Epithelial cell of proximal tubule (primary cell): Measurements from ENCODE around the gene SPOCK1. TPM values are rescaled to one million over a fixed set of nuclear protein-coding genes. Genes with fewer than 3 reads are reported as not detected.

Source experiments
- DNase-seq: peaks from one replicate; pipeline ENCODE4 v3.0.0-alpha.2; 2011; ENCODE audit warnings: low read depth
- H3K4me3 ChIP-seq: 2 replicates; pipeline ENCODE4 v1.5.1; 2011; ENCODE audit warnings: low read depth, mild to moderate bottlenecking, low read length
- CTCF ChIP-seq: conservative IDR thresholded peaks from 2 replicates; pipeline ENCODE4 v1.5.1; 2012; ENCODE audit warnings: low read depth, mild to moderate bottlenecking, low read length
- total RNA-seq: library from RNA; depleted of rRNA; stranded (reverse); fragments of >200 nt; gene quantifications from 2 replicates; pipeline ENCODE4 v1.2.3, GENCODE V29; 2015

SPOCK1 gene
- total RNA-seq, 1 donor from 2014 or later = 31.4 TPM

GRCh38 chr5:137004279-137004678 lies 494.8 kb downstream of the SPOCK1 start:
- TF ChIP-seq CTCF = no peak
- DNase-seq = no peak
- H3K4me3 ChIP-seq = no peak overlapping the region

GRCh38 chr5:137001026-137001569 lies 498.0 kb downstream of the SPOCK1 start:
- no peak overlapping the region for H3K4me3 ChIP-seq
- TF ChIP-seq CTCF = no peak
- no peak for DNase-seq

DNA sequence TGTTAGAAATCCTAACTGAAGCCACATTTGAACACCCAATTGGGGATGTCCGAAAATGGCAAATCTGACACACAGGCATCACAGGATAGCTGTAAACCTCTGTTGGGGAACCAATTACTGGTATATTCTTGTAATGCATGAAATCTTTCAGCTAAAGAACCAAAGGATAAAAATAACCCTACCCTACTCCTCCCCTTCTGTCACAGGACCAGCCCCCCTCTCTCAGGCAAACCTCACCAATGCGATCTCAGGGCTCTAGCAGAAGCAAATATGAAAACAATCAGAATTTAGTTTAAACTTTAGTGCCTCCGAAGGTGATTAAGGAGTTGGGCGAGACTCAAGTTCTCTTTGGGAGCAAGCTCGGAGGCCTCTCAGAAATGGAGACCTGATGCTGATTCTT lies 499.3 kb downstream of the SPOCK1 start:
- no peak for TF ChIP-seq CTCF
- no peak for DNase-seq
- H3K4me3 ChIP-seq = no peak overlapping the region

- no peak for DNase-seq
- TF ChIP-seq CTCF = no peak
- no peak overlapping the region for H3K4me3 ChIP-seq
Measured at GRCh38 chr5:136998854-136999357, 500.2 kb downstream of the SPOCK1 start.

DNA sequence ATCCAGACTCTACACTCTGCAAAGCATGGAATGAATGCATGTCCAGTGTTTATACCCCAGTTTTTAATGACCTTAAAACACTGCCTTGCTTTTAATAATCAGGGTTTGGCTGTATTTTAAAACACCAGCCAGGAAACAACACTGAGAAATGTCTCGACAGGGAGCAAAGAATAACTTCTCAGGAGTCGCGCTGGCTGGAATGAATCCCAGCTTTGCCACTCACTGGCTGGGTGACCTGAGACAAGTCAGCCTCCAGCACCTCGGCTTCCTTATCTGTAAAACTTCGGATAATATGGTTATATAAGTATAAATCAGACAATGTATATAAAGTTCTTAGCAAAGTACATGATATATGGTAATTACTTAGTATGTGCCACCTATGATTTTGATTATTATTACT lies 505.0 kb downstream of the SPOCK1 start:
- DNase-seq = no peak
- H3K4me3 ChIP-seq = no peak overlapping the region
- TF ChIP-seq CTCF = no peak

GRCh38 chr5:136992796-136993489 lies 506.2 kb downstream of the SPOCK1 start:
- no peak overlapping the region for H3K4me3 ChIP-seq
- no peak for TF ChIP-seq CTCF
- DNase-seq = no peak
